IMR-90 (cell line): ENCODE results near the gene TOMM34. TPM values are rescaled to one million over a fixed set of nuclear protein-coding genes. Genes with fewer than 3 reads are reported as not detected.

ENCODE experiments used
- ATAC-seq: fragments of 200-7000 bp; cut with Tn5 transposase; 2 replicates; pipeline ENCODE4 v1.9.1; 2020; ENCODE audit warnings: low read depth, mild to moderate bottlenecking, moderate library complexity
- BruUV-seq: library from RNA; stranded (reverse); fragments of 400-500 nt; replicated peaks from 2 replicates; lab custom pipeline; 2021; lab: Mats Ljungman, UMichigan
- CTCF ChIA-PET: fragments of 300-600 bp; formaldehyde crosslinking; extraction: SDS; loops from one replicate; lab custom pipeline; 2021; ENCODE audit warnings: antibody characterized with exemption; lab: Yijun Ruan, JAX
- POLR2A ChIA-PET: fragments of 300-600 bp; sonication (Branson Sonifier 250); formaldehyde crosslinking; loops from one replicate; lab custom pipeline; 2022; ENCODE audit warnings: antibody characterized with exemption; ENCODE audit not compliant: unreplicated experiment; lab: Charles Lee
- DNase-seq: peaks from one replicate; pipeline ENCODE4 v3.0.0; 2013
- H2AFZ ChIP-seq: replicated peaks from 2 replicates; pipeline ENCODE3; 2013; ENCODE audit warnings: low read length, mild to moderate bottlenecking; ENCODE audit not compliant: poor library complexity
- H2AK5ac ChIP-seq: 2 replicates; pipeline ENCODE4 v1.6.1; 2013; ENCODE audit warnings: low read depth, low read length, inconsistent platforms
- H2AK9ac ChIP-seq: replicated peaks from 2 replicates; pipeline ENCODE3; 2013; ENCODE audit warnings: mild to moderate bottlenecking, low read depth, low read length, moderate library complexity; ENCODE audit not compliant: poor library complexity
- H2BK120ac ChIP-seq: 2 replicates; pipeline ENCODE4 v1.6.1; 2013; ENCODE audit warnings: low read depth, low read length, inconsistent platforms
- H2BK15ac ChIP-seq: 3 replicates; pipeline ENCODE4 v1.6.1; 2013; ENCODE audit warnings: low read depth, low read length, inconsistent platforms
- H2BK20ac ChIP-seq: 2 replicates; pipeline ENCODE4 v1.6.1; 2013; ENCODE audit warnings: low read depth, mild to moderate bottlenecking, inconsistent platforms, low read length, moderate library complexity
- H2BK5ac ChIP-seq: 2 replicates; pipeline ENCODE4 v1.6.1; 2013; ENCODE audit warnings: mild to moderate bottlenecking, low read depth, low read length, inconsistent platforms; ENCODE audit not compliant: poor library complexity, severe bottlenecking
- H3K14ac ChIP-seq: replicated peaks from 2 replicates; pipeline ENCODE4 v1.6.1; 2013; ENCODE audit warnings: low read depth, low read length, inconsistent platforms
- H3K18ac ChIP-seq: 2 replicates; pipeline ENCODE4 v1.6.1; 2013; ENCODE audit warnings: low read depth, low read length, control low read depth
- H3K23ac ChIP-seq: 2 replicates; pipeline ENCODE4 v1.6.1; 2013; ENCODE audit warnings: low read depth, low read length, inconsistent platforms
- H3K27ac ChIP-seq: 2 replicates; pipeline ENCODE4 v1.5.1; 2013; ENCODE audit warnings: mild to moderate bottlenecking, control low read depth, low read length; ENCODE audit not compliant: insufficient read depth
- H3K27me3 ChIP-seq: 2 replicates; pipeline ENCODE4 v1.6.1; 2013; ENCODE audit warnings: low read length; ENCODE audit not compliant: control insufficient read depth, insufficient read depth
- H3K36me3 ChIP-seq: 2 replicates; pipeline ENCODE4 v1.6.1; 2013; ENCODE audit warnings: low read length, mixed read lengths; ENCODE audit not compliant: control insufficient read depth, insufficient read depth
- H3K4ac ChIP-seq: 2 replicates; pipeline ENCODE4 v1.6.1; 2013; ENCODE audit warnings: low read depth, low read length, inconsistent platforms
- H3K4me1 ChIP-seq: 2 replicates; pipeline ENCODE4 v1.6.1; 2013; ENCODE audit warnings: low read length, mixed read lengths; ENCODE audit not compliant: control insufficient read depth, insufficient read depth
- H3K4me2 ChIP-seq: 2 replicates; pipeline ENCODE4 v1.6.1; 2013; ENCODE audit warnings: low read depth, mild to moderate bottlenecking, control low read depth, low read length, moderate library complexity
- H3K4me3 ChIP-seq: 2 replicates; pipeline ENCODE4 v1.5.1; 2013; ENCODE audit warnings: low read depth, mild to moderate bottlenecking, control low read depth, low read length, moderate library complexity; ENCODE audit not compliant: insufficient read depth
- H3K56ac ChIP-seq: 2 replicates; pipeline ENCODE4 v1.6.1; 2013; ENCODE audit warnings: low read length, inconsistent platforms; ENCODE audit not compliant: insufficient read depth; ENCODE audit errors: extremely low read depth
- H3K79me1 ChIP-seq, 2 experiments: 2 replicates each; pipeline ENCODE4 v1.6.1; 2013; ENCODE audit warnings: low read length in 2 of 2, inconsistent platforms in 1 of 2, low read depth in 1 of 2
- H3K9ac ChIP-seq: 2 replicates; pipeline ENCODE4 v1.6.1; 2013; ENCODE audit warnings: low read depth, low read length, control low read depth
- H3K9me1 ChIP-seq: 2 replicates; pipeline ENCODE4 v1.6.1; 2013; ENCODE audit warnings: low read length, inconsistent platforms; ENCODE audit not compliant: insufficient read depth
- H3K9me3 ChIP-seq: 2 replicates; pipeline ENCODE4 v1.6.1; 2013; ENCODE audit warnings: low read length; ENCODE audit not compliant: control insufficient read depth, insufficient read depth
- H4K20me1 ChIP-seq: 2 replicates; pipeline ENCODE4 v1.6.1; 2013; ENCODE audit warnings: low read length, inconsistent platforms; ENCODE audit not compliant: insufficient read depth
- H4K5ac ChIP-seq: 2 replicates; pipeline ENCODE4 v1.6.1; 2013; ENCODE audit warnings: mild to moderate bottlenecking, low read depth, low read length, control low read depth
- H4K8ac ChIP-seq, 2 experiments: 2 replicates each; pipeline ENCODE4 v1.6.1; 2013; ENCODE audit warnings: low read depth in 2 of 2, low read length in 2 of 2, control low read depth in 1 of 2, inconsistent platforms in 1 of 2
- H4K91ac ChIP-seq: 2 replicates; pipeline ENCODE4 v1.6.1; 2013; ENCODE audit warnings: low read depth, low read length, inconsistent platforms; ENCODE audit not compliant: insufficient read depth
- BHLHE40 ChIP-seq: fragments of 150-350 bp; IDR thresholded peaks from 2 replicates; pipeline ENCODE4 v1.6.1; 2016; ENCODE audit warnings: mild to moderate bottlenecking, low read depth, low read length
- CHD1 ChIP-seq: IDR thresholded peaks from 2 replicates; pipeline ENCODE4 v1.6.1; 2012; ENCODE audit warnings: low read depth, low read length, improper control_type of control experiment
- FOS ChIP-seq: fragments of 150-350 bp; IDR thresholded peaks from 2 replicates; pipeline ENCODE4 v1.6.1; 2016; ENCODE audit warnings: low read depth, low read length
- NFE2L2 ChIP-seq: fragments of 150-350 bp; IDR thresholded peaks from 2 replicates; pipeline ENCODE4 v1.6.1; 2016; ENCODE audit warnings: low read depth, mild to moderate bottlenecking, low read length
- POLR2A ChIP-seq: IDR thresholded peaks from 2 replicates; pipeline ENCODE4 v1.6.1; 2012; ENCODE audit warnings: mild to moderate bottlenecking, low read depth, low read length
- RAD21 ChIP-seq: IDR thresholded peaks from 2 replicates; pipeline ENCODE4 v1.6.1; 2012; ENCODE audit warnings: low read length, improper control_type of control experiment
- RCOR1 ChIP-seq: IDR thresholded peaks from 2 replicates; pipeline ENCODE4 v1.6.1; 2012; ENCODE audit warnings: mild to moderate bottlenecking, low read length, improper control_type of control experiment; ENCODE audit not compliant: insufficient replicate concordance
- RFX5 ChIP-seq: IDR thresholded peaks from 2 replicates; pipeline ENCODE4 v1.8.0; 2012; ENCODE audit warnings: low read depth, mild to moderate bottlenecking, low read length, moderate library complexity
- SMC3 ChIP-seq: fragments of 150-350 bp; IDR thresholded peaks from 2 replicates; pipeline ENCODE4 v1.6.1; 2016; ENCODE audit warnings: low read depth, mild to moderate bottlenecking, antibody characterized with exemption, low read length, moderate library complexity
- WGBS, 2 experiments: methylation state at CpG; one replicate each; pipeline versions ENCODE4 v1.1.5 to v1.1.7; 2013; ENCODE audit warnings: missing lambda C conversion rate in 2 of 2; ENCODE audit not compliant: insufficient read length in 1 of 2; ENCODE audit errors: extremely low coverage in 2 of 2; 5-methylcytosine and 5-hydroxymethylcytosine counted together
- dilution Hi-C: fragments of 300-500 bp; cut with HindIII; formaldehyde crosslinking; loops from one replicate; pipeline ENCODE4 v1.14.3; 2018; ENCODE audit warnings: low sequenced_read_pairs; ENCODE audit not compliant: unreplicated experiment
- in situ Hi-C: fragments of 300-500 bp; cut with MboI; formaldehyde crosslinking; loops from 3 replicates; pipeline ENCODE4 v1.14.3; 2019; ENCODE audit warnings: low sequenced_read_pairs, inconsistent platforms, mixed read lengths
- intact Hi-C: fragments of 100-400 bp; cut with micrococcal nuclease; formaldehyde crosslinking; loops from 2 replicates; pipeline ENCODE4 v1.10.0; 2022
- polyA plus RNA-seq, 3 experiments: library from polyadenylated mRNA; depleted of rRNA; stranded (reverse); fragments of >200 nt; gene quantifications; 2 replicates each; pipeline ENCODE4 v1.2.3, GENCODE V29; 2012; ENCODE audit warnings: low replicate concordance in 1 of 3
- total RNA-seq: library from RNA; depleted of rRNA; stranded (reverse); fragments of >200 nt; gene quantifications from 2 replicates; pipeline ENCODE4 v1.2.3, GENCODE V29; 2012
- TF ChIP-seq, protein P1 (sequence below): fragments of 150-350 bp; IDR thresholded peaks from 2 replicates; pipeline ENCODE4 v1.6.1; 2017; ENCODE audit warnings: mild to moderate bottlenecking, antibody characterized with exemption, low read length, low read depth

TOMM34 gene
- total and polyA plus RNA-seq, 2 of the 4 experiments (the other 2 are of a cell fraction): 97.5 to 101 TPM

DNA sequence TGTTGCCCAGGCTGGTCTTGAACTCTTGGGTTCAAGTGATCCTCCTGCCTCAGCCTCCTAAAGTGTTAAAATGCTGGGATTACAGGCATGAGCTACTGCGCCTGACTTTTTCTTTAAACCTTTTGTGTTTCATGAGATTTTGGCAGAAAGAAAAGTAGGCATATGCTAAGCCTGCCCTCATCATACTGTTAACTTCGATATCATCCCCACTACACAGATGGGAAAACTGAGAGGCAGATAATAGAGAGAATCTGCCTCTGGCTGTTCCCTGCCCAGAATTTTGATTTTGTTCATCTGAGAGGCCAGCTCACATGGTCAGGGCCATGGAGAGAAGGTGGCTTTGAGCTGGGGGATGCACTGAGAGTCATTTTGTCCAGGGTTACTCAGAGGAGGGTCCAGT, 42.8 kb downstream of the TOMM34 start:
- no peak overlapping the region for H2AK9ac ChIP-seq
- no peak overlapping the region for H3K18ac ChIP-seq
- H3K56ac ChIP-seq: no peak overlapping the region
- H4K20me1 ChIP-seq: no peaks in the 10 kb centered on the region
- ChIA-PET CTCF (no interaction called here), POLR2A (interaction anchor here (0.6 kb wide), 1 partner anchor 9 kb away, joined by 8 read pairs; no protein-coding TSS in a partner anchor)
- dilution Hi-C loops: no loop called here
- no peak overlapping the region for H2BK5ac ChIP-seq
- ATAC-seq: no peak
- H2BK15ac ChIP-seq: no peak overlapping the region
- H3K79me1 ChIP-seq: no peaks in the 10 kb centered on the region; a peak in 1 of 4 replicates
- H2AFZ ChIP-seq: no peak overlapping the region
- no peak overlapping the region for H4K5ac ChIP-seq
- H4K8ac ChIP-seq: no peak overlapping the region
- H3K4ac ChIP-seq: no peak overlapping the region
- peaks cover 32% of the 10 kb centered on the region for H3K36me3 ChIP-seq
- no CpG with 5 or more reads among the region's 2 CpGs for WGBS, 2 experiments
- no peak overlapping the region for H3K14ac ChIP-seq
- H3K9me1 ChIP-seq: peaks cover 7% of the 10 kb centered on the region; the same call in 1 of the 2 replicates
- no peak for DNase-seq
- no peaks in the 10 kb centered on the region for H3K4me1 ChIP-seq
- intact Hi-C loops: no loop called here
- no peak overlapping the region for H2BK120ac ChIP-seq
- no peak overlapping the region for H3K4me3 ChIP-seq
- TF ChIP-seq CHD1 (no peak), SMC3 (no peak), NFE2L2 (no peak), POLR2A (no peak), BHLHE40 (no peak), RAD21 (no peak), RCOR1 (no peak), FOS (no peak), RFX5 (no peak)
- TF ChIP-seq, protein P1, sequence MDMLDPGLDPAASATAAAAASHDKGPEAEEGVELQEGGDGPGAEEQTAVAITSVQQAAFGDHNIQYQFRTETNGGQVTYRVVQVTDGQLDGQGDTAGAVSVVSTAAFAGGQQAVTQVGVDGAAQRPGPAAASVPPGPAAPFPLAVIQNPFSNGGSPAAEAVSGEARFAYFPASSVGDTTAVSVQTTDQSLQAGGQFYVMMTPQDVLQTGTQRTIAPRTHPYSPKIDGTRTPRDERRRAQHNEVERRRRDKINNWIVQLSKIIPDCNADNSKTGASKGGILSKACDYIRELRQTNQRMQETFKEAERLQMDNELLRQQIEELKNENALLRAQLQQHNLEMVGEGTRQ: no peak
- no peak overlapping the region for H3K23ac ChIP-seq
- H2AK5ac ChIP-seq: no peak overlapping the region
- no peaks in the 10 kb centered on the region for H3K27me3 ChIP-seq
- H4K91ac ChIP-seq: no peak overlapping the region
- no peak overlapping the region for H3K4me2 ChIP-seq
- no TSS peak for BruUV-seq
- H2BK20ac ChIP-seq: no peak overlapping the region
- no peak overlapping the region for H3K27ac ChIP-seq
- H3K9me3 ChIP-seq: no peaks in the 10 kb centered on the region
- no peak overlapping the region for H3K9ac ChIP-seq
- in situ Hi-C loops: no loop called here
